ENCODE measurements around the gene ZNF593.

The ZNF593 gene

GRCh38 chr1:26142159-26142558 lies 27.5 kb upstream of the ZNF593 start:
- no peak for DNase-seq (ENCODE audit: low read depth)
- no peak for TF ChIP-seq MYC (IDR thresholded peaks at IDR 0.05; ENCODE audit: low read depth, low read length)
- no peak for TF ChIP-seq MAX (IDR thresholded peaks at IDR 0.05; ENCODE audit: low read depth, low read length)
- no peak for TF ChIP-seq POLR2A (IDR thresholded peaks at IDR 0.05; ENCODE audit: extremely low read depth, insufficient read length)
- no peak for TF ChIP-seq CTCF (IDR thresholded peaks at IDR 0.05; ENCODE audit: low read depth, low read length)
- no peak overlapping the region for H3K4me3 ChIP-seq (ENCODE audit: low read depth, low read length)

GRCh38 chr1:26145041-26145959 lies 24.4 kb upstream of the ZNF593 start:
- TF ChIP-seq MYC (IDR thresholded peaks at IDR 0.05; ENCODE audit: low read depth, low read length) = no peak
- peak; percentile 68 for TF ChIP-seq CTCF (IDR thresholded peaks at IDR 0.05; ENCODE audit: low read depth, low read length)
- peak; percentile 81 for DNase-seq (ENCODE audit: low read depth)
- no peak overlapping the region for H3K4me3 ChIP-seq (ENCODE audit: low read depth, low read length)

- no peak for DNase-seq (ENCODE audit: low read depth)
- no peak overlapping the region for H3K4me3 ChIP-seq (ENCODE audit: low read depth, low read length)
- TF ChIP-seq MAX (IDR thresholded peaks at IDR 0.05; ENCODE audit: low read depth, low read length) = no peak
- no peak for TF ChIP-seq MYC (IDR thresholded peaks at IDR 0.05; ENCODE audit: low read depth, low read length)
- no peak for TF ChIP-seq POLR2A (IDR thresholded peaks at IDR 0.05; ENCODE audit: extremely low read depth, insufficient read length)
- TF ChIP-seq CTCF (IDR thresholded peaks at IDR 0.05; ENCODE audit: low read depth, low read length) = no peak
Measured at GRCh38 chr1:26145960-26146294, 23.8 kb upstream of the ZNF593 start.

GRCh38 chr1:26148887-26149286 lies 20.8 kb upstream of the ZNF593 start:
- no peak overlapping the region for H3K4me3 ChIP-seq (ENCODE audit: low read depth, low read length)
- TF ChIP-seq CTCF (IDR thresholded peaks at IDR 0.05; ENCODE audit: low read depth, low read length) = no peak
- DNase-seq (ENCODE audit: low read depth) = no peak

- TF ChIP-seq CTCF (IDR thresholded peaks at IDR 0.05; ENCODE audit: low read depth, low read length) (no peak), MAX (IDR thresholded peaks at IDR 0.05; ENCODE audit: low read depth, low read length) (no peak), MYC (IDR thresholded peaks at IDR 0.05; ENCODE audit: low read depth, low read length) (no peak), POLR2A (IDR thresholded peaks at IDR 0.05; ENCODE audit: extremely low read depth, insufficient read length) (no peak)
- no peak for DNase-seq (ENCODE audit: low read depth)
Measured at GRCh38 chr1:26153966-26154532, 15.7 kb upstream of the ZNF593 start.

GRCh38 chr1:26154750-26155149 lies 15.0 kb upstream of the ZNF593 start:
- DNase-seq (ENCODE audit: low read depth) = no peak
- no peak for TF ChIP-seq CTCF (IDR thresholded peaks at IDR 0.05; ENCODE audit: low read depth, low read length)
- no peak for TF ChIP-seq MAX (IDR thresholded peaks at IDR 0.05; ENCODE audit: low read depth, low read length)
- TF ChIP-seq MYC (IDR thresholded peaks at IDR 0.05; ENCODE audit: low read depth, low read length) = no peak
- no peak for TF ChIP-seq POLR2A (IDR thresholded peaks at IDR 0.05; ENCODE audit: extremely low read depth, insufficient read length)
- no peak overlapping the region for H3K4me3 ChIP-seq (ENCODE audit: low read depth, low read length)

More at GRCh38 chr1:26153966-26154532, 15.7 kb upstream of the ZNF593 start:
- no peak overlapping the region for H3K4me3 ChIP-seq (ENCODE audit: low read depth, low read length)

All from NB4 (cell line).